Brain pericyte (primary cell): Measurements from ENCODE around the gene RPL22.

Experiments
- DNase-seq: peaks from one replicate; pipeline ENCODE4 v3.0.0-alpha.2; 2012; ENCODE audit warnings: low read depth, low spot score

The RPL22 gene

GRCh38 chr1:6175411-6175828 is 24.0 kb downstream of the RPL22 start:
- no peak for DNase-seq

GRCh38 chr1:6174621-6175410 is 24.6 kb downstream of the RPL22 start:
- DNase-seq: no peak

- no peak for DNase-seq
Observed at GRCh38 chr1:6172549-6172948, 26.8 kb downstream of the RPL22 start.

- DNase-seq: no peak
Observed at GRCh38 chr1:6171548-6172124, 27.8 kb downstream of the RPL22 start.

- no peak for DNase-seq
Observed at GRCh38 chr1:6170742-6171201, 28.6 kb downstream of the RPL22 start.

GRCh38 chr1:6170116-6170741 is 29.2 kb downstream of the RPL22 start:
- no peak for DNase-seq

GRCh38 chr1:6168947-6169586 is 30.3 kb downstream of the RPL22 start:
- no peak for DNase-seq

- DNase-seq: no peak
Observed at GRCh38 chr1:6167391-6168303, 31.7 kb downstream of the RPL22 start.

- DNase-seq: no peak
Observed at GRCh38 chr1:6166655-6167390, 32.6 kb downstream of the RPL22 start.

- DNase-seq: no peak
Observed at GRCh38 chr1:6166221-6166620, 33.2 kb downstream of the RPL22 start.

GRCh38 chr1:6165441-6165985 is 33.9 kb downstream of the RPL22 start:
- no peak for DNase-seq

- DNase-seq: no peak
Observed at GRCh38 chr1:6165027-6165426, 34.4 kb downstream of the RPL22 start.

- DNase-seq: no peak
Observed at GRCh38 chr1:6163973-6164617, 35.3 kb downstream of the RPL22 start.

- DNase-seq: no peak
Observed at GRCh38 chr1:6163191-6163972, 36.0 kb downstream of the RPL22 start.

GRCh38 chr1:6162773-6163172 is 36.6 kb downstream of the RPL22 start:
- no peak for DNase-seq

- DNase-seq: no peak
Observed at GRCh38 chr1:6162341-6162740, 37.1 kb downstream of the RPL22 start.

GRCh38 chr1:6158181-6158580 is 41.2 kb downstream of the RPL22 start:
- no peak for DNase-seq

- no peak for DNase-seq
Observed at GRCh38 chr1:6157528-6158174, 41.7 kb downstream of the RPL22 start.
